Measurements from ENCODE around the gene CCDC17.

- TF ChIP-seq EZH2 (IDR thresholded peaks at IDR 0.05; ENCODE audit: borderline replicate concordance, low read length) (no peak), CTCF (IDR thresholded peaks at IDR 0.05; ENCODE audit: low read length) (no peak)
These were observed 11.4 kb upstream of the CCDC17 start for GRCh38 chr1:45635211-45635610.
